GM12878 (cell line): ENCODE data around the gene THRA. TPM values are rescaled to one million over a fixed set of nuclear protein-coding genes. Genes with fewer than 3 reads are reported as not detected.

Experiments used
- ATAC-seq: fragments of 200-7000 bp; cut with Tn5 transposase; 3 replicates; pipeline ENCODE4 v1.9.1; 2020; ENCODE audit warnings: mild to moderate bottlenecking, moderate library complexity
- BruUV-seq: library from RNA; stranded (reverse); fragments of 400-500 nt; replicated peaks from 2 replicates; lab custom pipeline; 2021; lab: Mats Ljungman, UMichigan
- CTCF ChIA-PET: fragments of 300-600 bp; sonication (Branson Sonifier 250); formaldehyde crosslinking; extraction: SDS; loops from one replicate; lab custom pipeline; 2021; ENCODE audit warnings: inconsistent platforms; lab: Yijun Ruan, JAX
- POLR2A ChIA-PET: fragments of 350-600 bp; formaldehyde crosslinking; extraction: SDS; loops from one replicate; lab custom pipeline; 2021; ENCODE audit warnings: inconsistent platforms; lab: Charles Lee
- RAD21 ChIA-PET: fragments of 300-600 bp; sonication (Branson Sonifier 250); formaldehyde crosslinking; loops from one replicate; lab custom pipeline; 2023; ENCODE audit warnings: antibody characterized with exemption; ENCODE audit not compliant: unreplicated experiment; lab: Charles Lee
- SMC1A ChIA-PET: fragments of 300-600 bp; sonication (Branson Sonifier 250); formaldehyde crosslinking; loops from one replicate; lab custom pipeline; 2023; ENCODE audit not compliant: unreplicated experiment, uncharacterized antibody; lab: Charles Lee
- DNase-seq: peaks from one replicate; pipeline ENCODE4 v3.0.0-alpha.2; 2011; ENCODE audit warnings: low read depth, low spot score
- FAIRE-seq: peaks from 3 replicates; lab custom pipeline; 2011; peaks lifted over from hg19 to GRCh38; lab: Jason Lieb, UNC
- H2AFZ ChIP-seq: 2 replicates; pipeline ENCODE4 v1.6.0; 2011; ENCODE audit warnings: low read depth, low read length, control low read depth; ENCODE audit not compliant: control insufficient read depth
- H3K27ac ChIP-seq: 2 replicates; pipeline ENCODE4 v1.5.1; 2011; ENCODE audit warnings: control low read depth; ENCODE audit not compliant: control insufficient read depth, insufficient read depth
- H3K27me3 ChIP-seq, 2 experiments: replicated peaks in 1 of 2; 2 replicates each; pipeline versions ENCODE4 v1.6.0 to v1.6.1; 2011; ENCODE audit warnings: low read length in 1 of 2; ENCODE audit not compliant: control insufficient read depth in 2 of 2, insufficient read depth in 2 of 2
- H3K36me3 ChIP-seq, 2 experiments: 2 replicates each; pipeline ENCODE4 v1.5.1; 2011; ENCODE audit warnings: low read length in 1 of 2; ENCODE audit not compliant: control insufficient read depth in 2 of 2, insufficient read depth in 2 of 2
- H3K4me1 ChIP-seq: 2 replicates; pipeline ENCODE4 v1.6.1; 2011; ENCODE audit warnings: mild to moderate bottlenecking, low read length, moderate library complexity, mixed read lengths; ENCODE audit not compliant: control insufficient read depth, insufficient read depth
- H3K4me2 ChIP-seq: 2 replicates; pipeline ENCODE4 v1.6.0; 2011; ENCODE audit warnings: control low read depth; ENCODE audit not compliant: control insufficient read depth, insufficient read depth
- H3K4me3 ChIP-seq: fragments of 200-600 bp; sonication (generic); 2 replicates; pipeline ENCODE4 v1.5.1; 2016
- H3K79me2 ChIP-seq: 2 replicates; pipeline ENCODE4 v1.6.0; 2011; ENCODE audit warnings: low read length; ENCODE audit not compliant: control insufficient read depth, insufficient read depth
- H3K9ac ChIP-seq: 2 replicates; pipeline ENCODE4 v1.8.0; 2011; ENCODE audit warnings: low read length, control low read depth, mixed read lengths; ENCODE audit not compliant: control insufficient read depth, insufficient read depth
- H3K9me3 ChIP-seq: replicated peaks from 3 replicates; pipeline ENCODE4 v1.5.1; 2011; ENCODE audit warnings: mild to moderate bottlenecking, low read length; ENCODE audit not compliant: control insufficient read depth, insufficient read depth
- H4K20me1 ChIP-seq: 2 replicates; pipeline ENCODE4 v1.6.0; 2011; ENCODE audit not compliant: control insufficient read depth, insufficient read depth
- CBFB ChIP-seq: IDR thresholded peaks from 2 replicates; pipeline ENCODE4 v1.6.1; 2016; ENCODE audit warnings: antibody characterized with exemption, low read depth
- CTCF ChIP-seq, 3 experiments: IDR thresholded peaks in 2 of 3; conservative IDR thresholded peaks in 1 of 3; 2 replicates each; pipeline ENCODE4 v1.5.1; 2011; ENCODE audit warnings: low read depth in 3 of 3, low read length in 3 of 3, mild to moderate bottlenecking in 3 of 3, control low read depth in 2 of 3, moderate library complexity in 2 of 3, inconsistent platforms in 1 of 3, mixed read lengths in 1 of 3; ENCODE audit not compliant: control insufficient read depth in 2 of 3, insufficient read depth in 1 of 3; ENCODE audit errors: extremely low read depth in 1 of 3
- IKZF1 ChIP-seq: fragments of 450-650 bp; conservative IDR thresholded peaks from 2 replicates; pipeline ENCODE4 v1.6.1; 2017; ENCODE audit warnings: antibody characterized with exemption, mild to moderate bottlenecking
- SMARCA5 ChIP-seq: fragments of 450-650 bp; IDR thresholded peaks from 2 replicates; pipeline ENCODE4 v1.6.1; 2017; ENCODE audit warnings: mild to moderate bottlenecking
- ZNF207 ChIP-seq: fragments of 450-650 bp; IDR thresholded peaks from 2 replicates; pipeline ENCODE4 v1.6.1; 2014; ENCODE audit warnings: antibody characterized with exemption, mild to moderate bottlenecking, borderline replicate concordance
- whole genome bisulfite sequencing: methylation state at CpG from one replicate; pipeline ENCODE4 v1.1.6; 2016; ENCODE audit warnings: low lambda C conversion rate; ENCODE audit not compliant: insufficient replicate concordance, insufficient coverage; ENCODE audit errors: missing lambda C conversion rate; 5-methylcytosine and 5-hydroxymethylcytosine counted together
- in situ Hi-C: fragments of 300-500 bp; cut with MboI; formaldehyde crosslinking; loops from 9 replicates; pipeline ENCODE4 v1.14.3; 2018; ENCODE audit warnings: mixed read lengths
- intact Hi-C: fragments of 100-400 bp; cut with micrococcal nuclease; formaldehyde crosslinking; loops from one replicate; pipeline ENCODE4 v1.14.2; 2022; ENCODE audit not compliant: unreplicated experiment
- polyA plus RNA-seq, 11 experiments: library from polyadenylated mRNA; depleted of rRNA in 4 of 11; unstranded in 6 of 11; stranded (reverse) in 5 of 11; fragments of >200 nt; fragmentation: Nextera tagmentation in 4 of 11; fragmentation: Illumina TruSeq in 1 of 11; extraction: Ambion mirVana in 4 of 11; extraction: Trizol in 1 of 11; gene quantifications; 1 replicate in 1 of 11; 2 replicates in 10 of 11; pipeline versions ENCODE4 v1.2.1 to v1.2.3, GENCODE V29; 2011 to 2016; ENCODE audit warnings: inconsistent platforms in 2 of 11, missing spikeins in 2 of 11, low read depth in 1 of 11
- total RNA-seq, 4 experiments: library from RNA; depleted of rRNA in 3 of 4; stranded (reverse); fragments of >200 nt in 3 of 4; fragmentation: Illumina TruSeq in 1 of 4; extraction: Trizol in 1 of 4; gene quantifications; 2 replicates each; pipeline versions ENCODE4 v1.2.1 to v1.2.3, GENCODE V29; 2013 to 2021

THRA gene
- total and polyA plus RNA-seq, 10 of the 15 experiments (the other 5 are each of a cell fraction or from before 2014, with no cell fraction given), result 0.03 to 2.0 (median 0.64) TPM

GRCh38 chr17:40135817-40136216 lies 73.1 kb downstream of the THRA start:
- 98% methylated on average over 3 of the region's 3 CpGs for WGBS
- no peak for DNase-seq
- Histone ChIP-seq H3K4me3 (no peak overlapping the region), H4K20me1 (no peaks in the 10 kb centered on the region), H2AFZ (no peak overlapping the region), H3K27ac (no peak overlapping the region), H3K4me2 (no peak overlapping the region), H3K79me2 (peaks cover 22% of the 10 kb centered on the region), H3K9ac (no peak overlapping the region), H3K36me3 (peaks cover 2 to 37% of the 10 kb centered on the region in 2 experiments; a peak in 3 of 4 replicates), H3K9me3 (no peaks in the 10 kb centered on the region; the same call in 2 of the 3 replicates), H3K27me3 (no peaks in the 10 kb centered on the region), H3K4me1 (no peaks in the 10 kb centered on the region)
- in situ Hi-C loops (no loop called here), intact Hi-C loops (no loop called here)
- TF ChIP-seq SMARCA5, result no peak
- TF ChIP-seq ZNF207, result no peak
- no peak for TF ChIP-seq IKZF1
- TF ChIP-seq CBFB, result no peak
- peak in 1 of 3 experiments; percentile 10; a peak in 1 of 6 replicates for TF ChIP-seq CTCF (IDR thresholded peaks at IDR 0.05 in 2 of 3, conservative IDR thresholded peaks at IDR 0.05 in 1 of 3; ENCODE audit: control insufficient read depth in 2 of 3, extremely low read depth in 1 of 3, insufficient read depth in 1 of 3, low read depth in 3 of 3, low read length in 3 of 3)
- no peak for FAIRE-seq
- ChIA-PET SMC1A (interaction anchor here (1.4 to 2.0 kb wide), 3 partner anchors 11 to 23 kb away, joined by 4 to 13 read pairs (median 6); no protein-coding TSS in a partner anchor), RAD21 (interaction anchor here (0.9 to 2.0 kb wide), 2 partner anchors 12 to 23 kb away, joined by 3 to 6 read pairs; no protein-coding TSS in a partner anchor), POLR2A (interaction anchor here (2.9 to 4.9 kb wide), 2 partner anchors 11 to 12 kb away, joined by 14 to 45 read pairs; partner anchors contain the start of gene MSL1), CTCF (interaction anchor here (1.5 to 2.0 kb wide), 3 partner anchors 10 to 57 kb away, joined by 3 to 7 read pairs (median 3); no protein-coding TSS in a partner anchor)
- no peak for ATAC-seq
- no TSS peak for BruUV-seq
